ENCODE data around the gene MYO10. TPM values are rescaled to one million over a fixed set of nuclear protein-coding genes. Genes with fewer than 3 reads are reported as not detected.

MYO10 gene
- total and polyA plus RNA-seq, 2 of the 8 experiments (the other 6 are each of a cell fraction or from before 2014, with no cell fraction given), result 21.5 to 107 TPM

DNA sequence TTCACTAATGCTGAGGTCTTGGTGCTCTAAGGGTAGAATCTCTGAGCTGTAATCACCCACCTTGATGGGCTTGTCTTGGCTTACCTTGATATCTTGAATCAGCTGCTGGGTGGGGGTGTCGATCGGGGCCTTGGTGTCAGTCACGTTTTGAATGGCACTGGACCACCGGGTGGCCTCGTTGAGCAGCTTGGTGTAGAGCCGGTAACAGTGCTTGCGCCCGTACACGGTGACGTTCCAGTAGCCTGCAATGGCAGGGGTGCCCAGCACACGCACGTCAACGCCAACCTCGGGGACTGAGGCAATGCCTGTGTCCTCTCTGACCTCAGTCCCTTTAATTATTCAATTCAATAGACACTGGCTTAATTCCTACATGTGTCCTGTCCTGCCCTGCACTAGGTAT lies 256.2 kb downstream of the MYO10 start:
- no peaks in the 10 kb centered on the region for H3K4me1 ChIP-seq (replicated peaks in 1 of 4; ENCODE audit: control insufficient read depth in 3 of 4, insufficient read depth in 4 of 4, low read length in 3 of 4)

More for the DNA sequence above, 256.2 kb downstream of the MYO10 start:
- H3K23ac ChIP-seq (ENCODE audit: insufficient read length), result no peak overlapping the region
- H2AFZ ChIP-seq (ENCODE audit: low read length), result no peak overlapping the region
- H3K27ac ChIP-seq (ENCODE audit: low read depth, low read length), result no peak overlapping the region
- H4K20me1 ChIP-seq (replicated peaks in 1 of 2; ENCODE audit: control insufficient read depth in 1 of 2, insufficient read depth in 2 of 2, low read length in 2 of 2), result peaks cover 1 to 5% of the 10 kb centered on the region in 2 experiments
- DNase-seq (ENCODE audit: low read depth in 1 of 2, low spot score in 2 of 2), result peak in 1 of 2 experiments; percentile 65
- no peak overlapping the region for H3K14ac ChIP-seq (ENCODE audit: insufficient read length)
- H3K18ac ChIP-seq (ENCODE audit: extremely low read depth, low read length), result no peak overlapping the region
- FAIRE-seq, result no peak
- TF ChIP-seq NRF1 (IDR thresholded peaks at IDR 0.05; ENCODE audit: low read depth, low read length), result no peak
- peak; percentile 49 to 52 for TF ChIP-seq RAD21 (IDR thresholded peaks at IDR 0.05 in 1 of 2, conservative IDR thresholded peaks at IDR 0.05 in 1 of 2; ENCODE audit: low read depth in 2 of 2, low read length in 2 of 2)
- TF ChIP-seq POLR2AphosphoS5 (IDR thresholded peaks at IDR 0.05; ENCODE audit: low read depth, low read length), result peak; percentile 57; the same call in 1 of the 2 replicates
- TF ChIP-seq, protein P1, sequence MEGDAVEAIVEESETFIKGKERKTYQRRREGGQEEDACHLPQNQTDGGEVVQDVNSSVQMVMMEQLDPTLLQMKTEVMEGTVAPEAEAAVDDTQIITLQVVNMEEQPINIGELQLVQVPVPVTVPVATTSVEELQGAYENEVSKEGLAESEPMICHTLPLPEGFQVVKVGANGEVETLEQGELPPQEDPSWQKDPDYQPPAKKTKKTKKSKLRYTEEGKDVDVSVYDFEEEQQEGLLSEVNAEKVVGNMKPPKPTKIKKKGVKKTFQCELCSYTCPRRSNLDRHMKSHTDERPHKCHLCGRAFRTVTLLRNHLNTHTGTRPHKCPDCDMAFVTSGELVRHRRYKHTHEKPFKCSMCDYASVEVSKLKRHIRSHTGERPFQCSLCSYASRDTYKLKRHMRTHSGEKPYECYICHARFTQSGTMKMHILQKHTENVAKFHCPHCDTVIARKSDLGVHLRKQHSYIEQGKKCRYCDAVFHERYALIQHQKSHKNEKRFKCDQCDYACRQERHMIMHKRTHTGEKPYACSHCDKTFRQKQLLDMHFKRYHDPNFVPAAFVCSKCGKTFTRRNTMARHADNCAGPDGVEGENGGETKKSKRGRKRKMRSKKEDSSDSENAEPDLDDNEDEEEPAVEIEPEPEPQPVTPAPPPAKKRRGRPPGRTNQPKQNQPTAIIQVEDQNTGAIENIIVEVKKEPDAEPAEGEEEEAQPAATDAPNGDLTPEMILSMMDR (IDR thresholded peaks at IDR 0.05; ENCODE audit: control extremely low read depth in 1 of 3, insufficient read depth in 1 of 3, low read depth in 1 of 3, low read length in 3 of 3), result peak; percentile 36 to 67 (median 61)
- TF ChIP-seq RXRA (IDR thresholded peaks at IDR 0.05; ENCODE audit: insufficient read depth, low read depth, low read length), result no peak
- no peak overlapping the region for H3K4ac ChIP-seq (replicated peaks; ENCODE audit: insufficient read length, low read depth, low read length)
- H3K4me3 ChIP-seq (ENCODE audit: extremely low read depth in 1 of 4, insufficient read depth in 2 of 4, low read depth in 3 of 4, low read length in 4 of 4), result no peak overlapping the region
- H4K8ac ChIP-seq (ENCODE audit: extremely low read depth, insufficient read depth, low read length), result no peak overlapping the region
- H3K36me3 ChIP-seq (ENCODE audit: control insufficient read depth in 2 of 4, insufficient read depth in 4 of 4, low read length in 3 of 4), result peaks cover 49 to 94% (median 81%) of the 10 kb centered on the region in 4 experiments
- H4K5ac ChIP-seq (ENCODE audit: insufficient read length, low read depth, low read length), result no peak overlapping the region
- H3K4me2 ChIP-seq (ENCODE audit: insufficient read depth in 1 of 2, low read depth in 2 of 2, low read length in 2 of 2), result no peak overlapping the region
- H2BK120ac ChIP-seq (replicated peaks; ENCODE audit: low read depth, low read length), result no peak overlapping the region
- H2AK5ac ChIP-seq (ENCODE audit: low read depth, low read length), result no peak overlapping the region
- H2BK15ac ChIP-seq (ENCODE audit: low read length), result no peak overlapping the region
- ChIA-PET CTCF (ENCODE audit: partially characterized antibody) (interaction anchor here (0.7 to 6.2 kb wide), 13 partner anchors 10 to 522 kb away, joined by 3 to 51 read pairs (median 6); no protein-coding TSS in a partner anchor), POLR2A (ENCODE audit: partially characterized antibody) (interaction anchor here (1.0 to 1.4 kb wide), 3 partner anchors 9 to 17 kb away, joined by 3 to 4 read pairs (median 3); no protein-coding TSS in a partner anchor)
- H4K91ac ChIP-seq (replicated peaks; ENCODE audit: insufficient read length, low read length), result no peak overlapping the region
- no peaks in the 10 kb centered on the region; the same call in 1 of the 2 replicates for H3K79me1 ChIP-seq (ENCODE audit: low read depth, low read length)
- 91% methylated on average over 14 of the region's 14 CpGs; no CpG with 5 or more reads in 1 of the 2 experiments for WGBS, 2 experiments (ENCODE audit: extremely low coverage in 1 of 2, insufficient coverage in 1 of 2, insufficient read length in 1 of 2, insufficient replicate concordance in 2 of 2, low coverage in 1 of 2, low lambda C conversion rate in 2 of 2, missing lambda C conversion rate in 1 of 2)
- H3K23me2 ChIP-seq (ENCODE audit: low read depth, low read length), result no peaks in the 10 kb centered on the region
- H2BK20ac ChIP-seq (ENCODE audit: low read length), result no peak overlapping the region
- H2BK12ac ChIP-seq (ENCODE audit: low read depth, low read length), result no peak overlapping the region
- H3K56ac ChIP-seq (replicated peaks; ENCODE audit: insufficient read length, low read depth, low read length), result no peak overlapping the region
- no peak overlapping the region; the same call in 1 of the 2 replicates for H2BK5ac ChIP-seq (ENCODE audit: low read depth, low read length)
- no peaks in the 10 kb centered on the region for H3K27me3 ChIP-seq (replicated peaks in 1 of 4; ENCODE audit: control insufficient read depth in 3 of 4, extremely low read depth in 1 of 4, insufficient read depth in 3 of 4, low read length in 3 of 4)
- no peaks in the 10 kb centered on the region; a peak in 1 of 4 replicates for H3K79me2 ChIP-seq (ENCODE audit: control insufficient read depth in 1 of 2, insufficient read depth in 2 of 2, low read length in 2 of 2)
- H3K9ac ChIP-seq (replicated peaks in 1 of 4; ENCODE audit: extremely low read depth in 1 of 4, low read depth in 3 of 4, low read length in 3 of 4), result no peak overlapping the region
- H3K9me3 ChIP-seq (ENCODE audit: insufficient read depth in 2 of 2, low read depth in 1 of 2, low read length in 1 of 2), result no peaks in the 10 kb centered on the region
